A172 (cell line): ENCODE measurements around the gene DNAAF1. TPM values are rescaled to one million over a fixed set of nuclear protein-coding genes. Genes with fewer than 3 reads are reported as not detected.
"Not testable (repeated sequence)": the region's sequence is repeated elsewhere in the genome, so short reads cannot be mapped to it uniquely, and the experiment has no call there.

Source experiments
- DNase-seq: peaks from one replicate; pipeline ENCODE4 v3.0.0-alpha.2; 2015; ENCODE audit warnings: low spot score
- total RNA-seq: library from RNA; depleted of rRNA; stranded (reverse); fragments of >200 nt; shearing (Covaris generic); gene quantifications from 2 replicates; pipeline ENCODE4 v1.2.3, GENCODE V29; 2014

Gene DNAAF1
- total RNA-seq, 1 experiment from 2014 or later, result 0.88 TPM

DNA sequence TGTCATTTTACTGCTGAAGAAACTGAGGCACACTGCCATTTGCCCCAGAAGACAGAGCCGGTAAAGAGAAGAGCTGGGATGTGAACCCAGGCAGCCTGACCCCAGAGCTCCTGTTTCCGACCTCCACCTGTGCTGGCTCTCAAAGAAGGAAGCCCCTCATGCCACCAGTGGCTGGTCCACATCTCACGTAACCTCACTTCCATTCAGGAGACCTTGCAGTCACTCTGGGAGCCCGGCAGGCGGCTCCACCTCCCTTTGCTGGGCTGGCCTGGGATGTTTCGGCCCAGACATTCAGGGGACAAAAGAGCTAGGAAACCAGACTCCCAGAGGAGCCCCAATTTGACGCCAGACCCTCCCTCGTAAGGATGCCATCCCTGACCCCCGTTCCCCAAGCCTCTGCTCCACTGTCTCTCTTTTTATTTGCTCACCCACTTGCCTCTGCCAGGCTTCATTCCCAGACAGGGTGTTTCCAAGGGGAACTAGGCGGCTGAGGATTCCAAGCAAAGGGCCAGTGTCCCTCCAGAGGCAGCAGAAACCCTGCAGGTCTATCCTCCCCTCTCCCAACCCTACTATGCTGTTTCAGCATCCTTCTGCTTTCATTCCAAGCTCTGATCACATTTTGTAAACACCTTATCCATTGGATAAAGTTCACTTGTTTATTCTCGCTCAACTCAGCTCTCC is 38.9 kb downstream of the DNAAF1 start:
- no peak for DNase-seq

GRCh38 chr16:84184775-84185174 is 39.7 kb downstream of the DNAAF1 start:
- no peak for DNase-seq

GRCh38 chr16:84186685-84187437 is 41.8 kb downstream of the DNAAF1 start, which contains the start of gene TAF1C:
TAF1C (minus strand) TSS chr16:84187057; CDS start chr16:84184988, 2,069 bp downstream.
- DNase-seq, result peak; percentile 86

DNA sequence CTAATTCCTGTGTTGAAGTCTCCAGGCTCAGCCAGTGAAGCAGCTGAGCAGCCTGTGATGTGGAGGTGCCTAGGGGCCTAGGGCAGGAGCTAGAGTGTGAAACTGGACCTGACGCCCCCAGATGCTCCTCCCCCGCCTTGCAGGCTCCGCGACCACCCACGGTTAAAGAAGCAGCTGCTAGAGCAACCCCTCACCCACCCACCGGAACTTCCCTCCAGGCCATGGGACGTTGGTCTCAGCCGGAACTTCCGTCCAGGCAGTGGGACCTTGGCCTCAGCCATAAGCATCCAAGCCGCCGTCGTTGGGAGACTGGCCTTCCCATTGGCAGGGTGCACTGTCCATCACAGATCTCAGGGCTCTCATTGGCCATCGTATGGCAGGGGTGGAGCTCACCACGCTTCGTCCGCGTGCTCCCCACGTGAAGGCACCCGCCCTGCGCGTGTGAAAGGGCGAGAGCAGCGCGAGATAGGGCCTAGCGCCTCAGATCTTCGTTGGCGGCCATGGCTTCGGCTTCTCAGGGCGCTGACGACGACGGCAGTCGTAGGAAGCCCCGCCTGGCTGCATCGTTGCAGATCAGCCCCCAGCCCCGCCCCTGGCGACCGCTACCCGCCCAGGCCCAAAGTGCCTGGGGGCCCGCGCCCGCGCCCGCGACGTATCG is 45.8 kb downstream of the DNAAF1 start, which contains the start of gene ADAD2:
TSS of gene ADAD2 (plus strand) at position 427 of the 658 bp plus-strand sequence. CDS start at position 501, 74 bp downstream.
- DNase-seq, result no peak

GRCh38 chr16:84191466-84191865 is 46.4 kb downstream of the DNAAF1 start:
- no peak for DNase-seq

DNA sequence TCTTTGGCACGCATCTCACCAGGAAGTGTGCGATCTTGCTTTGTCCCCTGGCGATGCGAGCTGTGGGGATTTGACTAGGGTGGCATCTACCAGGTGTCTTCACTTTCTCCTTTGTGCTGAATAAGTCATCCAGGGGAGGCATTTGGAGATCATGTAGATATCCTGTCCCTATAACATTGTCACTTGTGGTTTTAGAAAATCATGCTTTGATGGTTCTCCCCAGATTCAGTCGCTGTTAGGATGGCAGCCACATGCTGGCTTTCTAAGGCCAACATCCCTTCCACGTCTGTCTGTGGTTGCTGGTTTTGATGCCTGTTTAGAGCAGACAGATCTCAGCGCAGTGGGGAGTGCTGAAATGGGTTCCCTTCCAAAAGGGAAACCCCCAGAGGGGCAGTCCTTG is 48.4 kb downstream of the DNAAF1 start:
- DNase-seq, result no peak

GRCh38 chr16:84194018-84194417 is 48.9 kb downstream of the DNAAF1 start:
- no peak for DNase-seq

GRCh38 chr16:84194470-84195200 is 49.5 kb downstream of the DNAAF1 start:
- no peak for DNase-seq

DNA sequence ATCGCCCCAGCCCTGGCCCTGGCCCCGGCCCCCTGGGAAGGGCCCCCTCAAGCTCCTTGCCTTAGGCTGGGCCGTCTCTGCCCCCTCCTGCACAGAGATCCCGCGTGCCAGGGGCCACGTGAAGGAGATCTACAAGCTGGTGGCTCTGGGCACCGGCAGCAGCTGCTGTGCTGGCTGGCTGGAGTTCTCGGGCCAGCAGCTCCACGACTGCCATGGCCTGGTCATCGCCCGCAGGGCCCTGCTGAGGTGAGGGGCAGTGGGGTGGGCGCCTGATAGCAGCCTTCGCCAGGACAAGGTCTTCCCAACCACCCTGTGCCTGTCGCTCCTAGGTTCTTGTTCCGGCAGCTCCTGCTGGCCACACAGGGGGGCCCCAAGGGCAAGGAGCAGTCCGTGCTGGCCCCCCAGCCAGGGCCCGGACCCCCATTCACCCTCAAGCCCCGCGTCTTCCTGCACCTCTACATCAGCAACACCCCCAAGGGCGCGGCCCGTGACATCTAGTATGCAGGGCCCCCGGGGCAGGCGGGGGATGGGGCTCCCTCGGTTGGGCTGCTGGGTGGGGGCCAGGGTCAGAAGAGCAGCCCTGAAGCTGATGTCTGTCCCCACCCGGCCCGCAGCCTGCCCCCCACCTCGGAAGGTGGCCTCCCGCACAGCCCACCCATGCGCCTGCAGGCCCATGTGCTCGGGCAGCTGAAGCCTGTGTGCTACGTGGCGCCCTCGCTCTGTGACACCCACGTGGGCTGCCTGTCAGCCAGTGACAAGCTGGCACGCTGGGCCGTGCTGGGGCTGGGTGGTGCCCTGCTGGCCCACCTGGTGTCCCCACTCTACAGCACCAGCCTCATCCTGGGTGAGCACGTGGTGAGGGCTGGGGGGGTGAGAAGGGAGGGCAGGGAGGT is 50.3 kb downstream of the DNAAF1 start:
- DNase-seq, result no peak

DNA sequence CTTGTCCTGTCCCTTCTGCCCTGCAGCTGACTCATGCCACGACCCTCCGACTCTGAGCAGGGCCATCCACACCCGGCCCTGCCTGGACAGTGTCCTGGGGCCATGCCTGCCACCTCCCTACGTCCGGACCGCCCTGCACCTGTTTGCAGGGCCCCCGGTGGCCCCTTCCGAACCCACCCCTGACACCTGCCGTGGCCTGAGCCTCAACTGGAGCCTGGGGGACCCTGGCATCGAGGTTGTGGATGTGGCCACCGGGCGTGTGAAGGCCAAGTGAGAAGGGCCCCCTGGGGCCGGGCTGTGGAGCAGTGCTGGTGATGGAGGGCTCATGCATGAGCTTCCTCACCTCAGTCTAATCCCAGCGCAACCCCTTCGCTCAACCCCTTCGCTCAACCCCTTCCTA is 51.0 kb downstream of the DNAAF1 start:
- no peak for DNase-seq

DNA sequence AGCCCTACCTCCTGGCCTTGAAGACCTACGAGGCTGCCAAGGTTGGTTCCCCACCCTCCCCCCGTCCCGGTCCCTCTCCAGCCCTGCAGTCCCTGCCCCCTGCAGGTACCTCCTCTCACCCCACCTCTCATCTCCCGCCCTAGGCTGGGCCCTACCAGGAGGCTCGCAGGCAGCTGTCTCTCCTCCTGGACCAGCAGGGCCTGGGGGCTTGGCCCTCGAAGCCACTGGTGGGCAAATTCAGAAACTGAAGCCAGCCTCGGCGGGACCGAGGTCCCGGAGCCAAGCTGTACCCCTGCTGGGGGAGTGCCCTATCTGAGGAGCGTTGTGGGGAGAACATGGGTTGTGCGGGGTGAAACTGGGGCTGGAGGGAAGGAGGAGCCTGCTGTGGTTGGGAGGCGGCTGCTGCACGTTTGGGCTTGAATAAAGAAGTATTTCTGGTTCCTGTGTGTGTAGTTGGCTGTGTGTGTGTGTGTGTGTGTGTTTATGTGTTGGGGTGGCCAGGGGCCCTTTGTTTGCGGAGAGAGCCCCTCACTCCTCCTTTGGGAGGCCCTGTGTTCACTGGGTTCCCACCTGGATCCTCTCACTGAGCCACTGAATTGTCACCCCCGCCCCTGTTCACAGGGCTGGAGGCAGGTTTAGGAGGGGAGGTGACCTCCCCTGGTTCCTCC is 51.8 kb downstream of the DNAAF1 start:
- DNase-seq, result no peak

DNA sequence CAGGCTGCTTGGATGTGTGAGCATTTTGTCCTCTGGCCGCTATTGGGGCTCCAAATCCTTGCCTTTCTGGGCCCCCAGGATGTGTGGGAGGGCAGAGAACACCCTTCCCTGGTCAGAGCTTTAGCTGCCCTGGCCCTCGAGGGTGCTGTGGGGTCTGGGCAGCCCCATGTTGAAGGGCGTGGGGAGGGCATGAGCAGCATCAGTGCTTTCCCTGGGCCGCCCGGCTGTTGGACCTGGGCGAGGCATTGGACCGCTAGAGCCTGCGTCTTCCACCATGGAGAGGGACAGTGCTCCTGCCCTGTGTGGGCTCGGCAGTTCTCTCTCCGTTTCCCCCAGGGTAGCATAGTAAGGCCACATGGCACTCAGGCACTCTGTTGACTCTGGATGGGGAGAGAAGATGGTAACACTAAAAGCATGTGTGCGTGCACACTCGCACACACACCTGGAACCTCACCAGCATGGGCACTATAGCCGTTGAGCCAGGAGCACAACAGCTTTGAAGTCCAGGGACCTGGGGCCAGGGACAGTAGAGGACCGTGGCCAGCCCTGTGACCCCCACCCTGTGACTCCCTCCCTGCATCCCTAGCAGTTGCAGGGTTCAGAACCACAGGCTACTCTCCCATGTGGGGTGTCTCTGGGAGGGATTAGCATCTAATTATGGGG is 52.5 kb downstream of the DNAAF1 start:
- no peak for DNase-seq

DNA sequence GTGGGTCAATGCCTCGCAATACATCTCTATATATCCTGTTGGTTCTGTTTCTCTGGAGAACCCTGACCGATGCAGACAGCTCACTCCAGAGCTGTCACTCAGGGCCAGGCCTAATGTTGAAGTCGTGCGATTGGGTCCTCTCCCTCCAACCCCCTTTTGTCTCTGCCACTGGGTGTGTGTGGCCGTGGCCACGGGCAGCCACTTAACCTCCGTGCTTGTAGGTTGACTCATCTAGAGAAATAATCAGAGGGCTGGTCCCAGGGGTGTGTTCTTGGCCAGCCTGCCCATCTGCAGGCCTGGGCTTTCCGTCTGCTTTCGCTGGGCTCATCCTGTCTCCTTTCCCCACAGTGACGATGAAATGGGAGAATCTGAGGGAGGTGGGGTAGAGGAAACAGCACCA is 53.3 kb downstream of the DNAAF1 start:
- DNase-seq, result peak; percentile 87

GRCh38 chr16:84199097-84199496 is 54.0 kb downstream of the DNAAF1 start:
- no peak for DNase-seq

GRCh38 chr16:84199861-84200260 is 54.8 kb downstream of the DNAAF1 start:
- DNase-seq, result no peak

- DNase-seq, result not testable (repeated sequence)
Observed at GRCh38 chr16:84204551-84204950, 59.4 kb downstream of the DNAAF1 start.

DNA sequence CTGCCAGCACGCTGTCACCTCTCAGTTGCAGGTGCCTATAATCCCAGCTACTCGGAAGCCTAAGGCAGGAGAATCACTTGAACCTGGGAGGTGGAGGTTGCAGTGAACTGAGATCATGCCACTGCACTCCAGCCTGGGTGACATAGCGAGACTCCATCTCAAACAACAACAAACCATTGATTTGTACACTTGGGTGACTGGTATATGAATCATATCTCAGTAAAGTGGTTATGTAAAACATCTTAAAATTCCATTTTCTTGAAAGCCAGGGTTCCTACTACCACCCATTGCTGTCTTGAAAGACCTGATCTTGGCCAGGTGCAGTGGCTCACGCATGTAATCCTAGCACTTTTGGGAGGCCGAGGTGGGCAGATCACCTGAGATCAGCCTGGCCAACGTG is 60.0 kb downstream of the DNAAF1 start:
- not testable (repeated sequence) for DNase-seq

DNA sequence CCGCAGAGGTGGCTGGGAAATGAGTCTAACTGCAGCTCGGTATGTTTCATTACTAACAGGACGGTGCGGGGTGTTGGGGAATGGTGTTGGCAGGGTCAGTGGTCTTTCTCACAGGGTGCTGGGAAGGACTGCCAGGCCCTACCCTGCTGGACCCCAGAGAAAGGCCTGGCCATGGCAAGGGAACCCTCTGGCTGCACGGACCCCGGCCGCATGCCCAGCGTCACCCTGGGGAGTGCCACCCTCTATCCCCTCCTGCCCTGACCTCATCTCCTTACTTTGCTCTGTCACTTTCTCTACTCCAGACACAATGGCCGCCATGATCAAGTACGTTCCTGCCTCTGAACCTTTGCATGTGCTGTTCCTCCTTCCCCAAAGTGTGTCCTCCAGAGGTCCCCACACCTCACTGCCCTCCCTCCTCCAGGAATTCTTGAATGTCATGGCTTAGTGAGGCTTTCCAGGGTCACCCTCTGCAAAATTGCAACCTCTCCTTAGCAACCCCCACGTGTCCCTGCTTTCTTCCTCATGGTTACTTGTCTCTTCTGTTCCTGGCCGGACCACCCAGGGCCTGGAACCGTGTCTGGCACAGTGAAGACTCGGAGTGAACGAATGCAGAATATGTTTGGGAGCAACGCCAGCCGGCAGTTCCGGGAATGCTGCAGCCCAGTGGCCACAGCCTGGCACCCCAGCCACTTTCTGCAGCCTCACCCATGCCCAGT is 61.0 kb downstream of the DNAAF1 start:
- no peak for DNase-seq

GRCh38 chr16:84207251-84207650 is 62.1 kb downstream of the DNAAF1 start:
- DNase-seq, result no peak
